HL-60 (cell line): ENCODE data around the gene PRSS53.
"Not testable (repeated sequence)": the region's sequence is repeated elsewhere in the genome, so short reads cannot be mapped to it uniquely, and the experiment has no call there.

ENCODE experiments used
- DNase-seq, 2 experiments: peaks; one replicate each; pipeline ENCODE4 v3.0.0-alpha.2; 2010 to 2020; ENCODE audit warnings: low read depth in 1 of 2, low spot score in 1 of 2
- H3K27ac ChIP-seq: fragments of 250-450 bp; sonication (Bioruptor Pico); replicated peaks from 2 replicates; pipeline ENCODE4 v1.5.1; 2020; ENCODE audit warnings: mild to moderate bottlenecking, moderate library complexity
- H3K27me3 ChIP-seq: fragments of 250-450 bp; sonication (Bioruptor Pico); 2 replicates; pipeline ENCODE4 v1.5.1; 2021; ENCODE audit warnings: mild to moderate bottlenecking, moderate library complexity; ENCODE audit not compliant: insufficient read depth, poor library complexity, severe bottlenecking
- H3K4me3 ChIP-seq: replicated peaks from 2 replicates; pipeline ENCODE4 v1.5.1; 2011; ENCODE audit warnings: mild to moderate bottlenecking, control low read depth, low read length; ENCODE audit not compliant: insufficient read depth
- CTCF ChIP-seq: IDR thresholded peaks from one replicate; pipeline ENCODE4 v1.5.1; 2011; ENCODE audit warnings: low read length, control low read depth, inconsistent platforms; ENCODE audit not compliant: insufficient read depth
- GABPA ChIP-seq: IDR thresholded peaks from 2 replicates; pipeline ENCODE4 v1.6.1; 2012; ENCODE audit warnings: low read depth
- POLR2AphosphoS5 ChIP-seq: IDR thresholded peaks from 2 replicates; pipeline ENCODE4 v1.6.1; 2012; ENCODE audit warnings: low read depth
- REST ChIP-seq: IDR thresholded peaks from 2 replicates; pipeline ENCODE4 v1.6.1; 2012; ENCODE audit warnings: low read depth; ENCODE audit not compliant: insufficient replicate concordance
- SPI1 ChIP-seq: IDR thresholded peaks from 2 replicates; pipeline ENCODE4 v1.6.1; 2012; ENCODE audit warnings: low read depth, mild to moderate bottlenecking, borderline replicate concordance

Gene PRSS53

GRCh38 chr16:31107465-31107867 lies 18.7 kb upstream of the PRSS53 start:
- no peak for DNase-seq
- no peak for TF ChIP-seq REST
- TF ChIP-seq POLR2AphosphoS5 = no peak
- no peak for TF ChIP-seq SPI1
- no peak for TF ChIP-seq CTCF
- TF ChIP-seq GABPA = no peak
- H3K27ac ChIP-seq = peak overlapping the region; percentile 20; the same call in 1 of the 2 replicates
- no peak overlapping the region for H3K4me3 ChIP-seq
- no peaks in the 10 kb centered on the region for H3K27me3 ChIP-seq

DNA sequence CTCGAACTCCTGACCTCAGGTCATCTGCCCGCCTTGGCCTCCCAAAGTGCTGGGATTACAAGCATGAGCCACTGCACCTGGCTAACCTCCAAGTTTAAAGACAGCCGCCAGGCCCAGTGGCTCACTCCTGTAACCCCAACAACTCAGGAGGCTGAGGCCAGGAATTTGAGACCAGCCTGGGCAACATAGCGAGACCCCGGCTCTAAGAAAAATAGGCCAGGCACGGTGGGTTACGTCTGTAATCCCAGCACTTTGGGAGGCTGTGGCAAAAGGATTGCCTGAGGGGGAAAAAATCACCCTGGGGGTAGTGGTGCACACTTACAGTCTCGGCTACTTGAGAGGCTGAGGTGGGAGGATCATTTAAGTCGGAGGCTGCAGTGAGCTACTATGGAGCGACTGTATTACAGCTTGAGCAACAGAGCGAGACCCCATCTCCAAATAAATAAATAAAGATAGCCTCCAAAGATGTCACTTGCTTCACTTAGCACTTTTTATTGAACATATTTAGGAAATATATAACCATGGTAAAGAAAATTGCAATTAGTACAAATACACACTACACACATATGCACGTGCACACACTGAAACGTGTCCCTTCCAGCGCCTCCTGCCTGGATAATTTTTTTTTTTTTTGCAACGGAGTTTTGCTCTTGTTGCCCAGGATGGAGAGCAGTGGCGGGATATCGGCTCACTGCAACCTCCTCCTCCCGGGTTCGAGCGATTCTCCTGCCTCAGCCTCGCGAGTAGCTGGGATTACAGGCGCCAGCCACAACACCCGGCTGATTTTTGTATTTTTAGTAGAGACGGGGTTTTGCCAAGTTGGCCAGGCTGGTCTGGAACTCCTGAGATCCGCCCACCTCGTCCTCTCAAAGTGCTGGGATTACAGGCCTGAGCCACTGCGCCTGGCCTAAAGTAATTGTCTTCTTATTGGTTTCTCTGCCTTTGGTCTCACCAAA lies 18.0 kb upstream of the PRSS53 start:
- H3K4me3 ChIP-seq = no peak overlapping the region
- no peaks in the 10 kb centered on the region for H3K27me3 ChIP-seq
- no peak for DNase-seq
- TF ChIP-seq SPI1 = no peak
- TF ChIP-seq REST = no peak
- no peak for TF ChIP-seq CTCF
- no peak for TF ChIP-seq GABPA
- no peak for TF ChIP-seq POLR2AphosphoS5
- no peak overlapping the region for H3K27ac ChIP-seq

- DNase-seq = peak; percentile 83 to 84
- TF ChIP-seq GABPA = no peak
- TF ChIP-seq CTCF = peak; percentile 65
- TF ChIP-seq POLR2AphosphoS5 = peak; percentile 46; the same call in 1 of the 2 replicates
- no peak for TF ChIP-seq REST
- Histone ChIP-seq H3K27ac (peak overlapping the region; percentile 74), H3K4me3 (no peak overlapping the region), H3K27me3 (no peaks in the 10 kb centered on the region)
Measured at GRCh38 chr16:31105677-31106213, 17.0 kb upstream of the PRSS53 start.

- not testable (repeated sequence) for H3K27me3 ChIP-seq, H3K27ac ChIP-seq, DNase-seq, H3K4me3 ChIP-seq
Measured at GRCh38 chr16:31100876-31101641, 12.3 kb upstream of the PRSS53 start.
